Activated CD8-positive, alpha-beta memory T cell treated with anti-CD3 and anti-CD28 coated beads, Interleukin-2, amount 50 U/mL, for 1 hour (primary cell): Measurements from ENCODE around the gene ARHGEF2.

Experiments used
- DNase-seq: peaks from one replicate; pipeline ENCODE4 v3.0.0-alpha.2; 2020; ENCODE audit errors: extremely low read depth

ARHGEF2 gene

GRCh38 chr1:155971910-155972809 is 6.2 kb downstream of the ARHGEF2 start:
- DNase-seq = no peak

GRCh38 chr1:155970531-155971167 is 7.7 kb downstream of the ARHGEF2 start:
- no peak for DNase-seq

DNA sequence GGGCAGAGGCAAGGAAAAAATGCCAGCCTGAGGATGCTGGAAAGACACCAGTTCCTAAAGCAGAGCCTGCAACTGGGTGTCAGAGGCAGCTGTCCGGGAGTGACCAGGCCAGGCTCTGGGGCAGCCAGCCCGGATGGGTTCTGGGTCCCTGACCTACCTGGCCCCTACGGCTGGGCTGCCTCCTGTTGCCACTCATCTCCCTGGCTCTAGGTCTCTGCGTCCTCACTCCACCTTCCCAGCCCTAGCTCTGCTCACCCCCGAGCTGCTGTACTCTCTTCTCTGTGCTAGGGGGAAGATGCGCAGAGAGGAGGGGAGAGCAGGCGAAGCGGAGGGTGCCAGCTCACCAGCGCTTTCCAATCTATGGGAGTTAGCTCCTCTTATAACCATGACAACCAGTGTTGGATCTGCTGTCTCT is 9.0 kb downstream of the ARHGEF2 start:
- DNase-seq = no peak

DNA sequence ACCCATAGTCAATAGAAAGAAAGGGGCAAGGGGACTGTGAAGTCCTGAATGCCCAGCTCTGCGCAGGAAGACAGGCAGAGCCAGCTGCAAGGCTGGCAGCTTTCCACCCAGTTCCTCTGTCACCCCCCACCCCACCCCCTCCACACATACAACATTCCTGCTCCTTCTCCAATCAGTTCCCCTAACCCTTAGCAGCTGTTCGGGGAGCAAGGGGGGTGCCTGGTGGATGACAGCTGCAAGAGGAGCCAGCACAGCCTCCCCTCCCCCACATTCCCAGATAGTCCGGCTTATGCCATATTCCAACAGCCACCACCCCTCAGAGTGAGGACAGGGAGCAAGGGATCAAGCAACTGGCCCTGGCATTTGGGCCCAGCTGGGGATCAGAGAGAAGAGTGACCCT is 9.7 kb downstream of the ARHGEF2 start:
- DNase-seq = no peak

DNA sequence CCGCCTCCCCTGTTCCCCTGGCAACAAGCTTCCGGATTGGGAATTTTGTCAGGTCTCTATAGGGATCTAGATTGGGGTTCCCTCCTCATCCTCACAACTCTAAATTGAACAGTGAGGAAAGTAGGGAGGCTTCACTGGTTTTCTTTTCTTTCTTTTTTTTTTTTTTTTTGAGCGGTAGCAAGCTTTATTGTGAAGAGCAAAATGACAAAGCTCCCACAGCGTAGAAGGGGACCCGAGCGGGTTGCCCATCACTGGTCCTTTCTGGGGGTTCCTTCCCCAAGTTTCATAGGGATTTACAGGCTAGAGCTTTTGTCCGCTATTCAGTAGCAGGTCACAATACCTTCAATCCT is 10.3 kb downstream of the ARHGEF2 start:
- no peak for DNase-seq

DNA sequence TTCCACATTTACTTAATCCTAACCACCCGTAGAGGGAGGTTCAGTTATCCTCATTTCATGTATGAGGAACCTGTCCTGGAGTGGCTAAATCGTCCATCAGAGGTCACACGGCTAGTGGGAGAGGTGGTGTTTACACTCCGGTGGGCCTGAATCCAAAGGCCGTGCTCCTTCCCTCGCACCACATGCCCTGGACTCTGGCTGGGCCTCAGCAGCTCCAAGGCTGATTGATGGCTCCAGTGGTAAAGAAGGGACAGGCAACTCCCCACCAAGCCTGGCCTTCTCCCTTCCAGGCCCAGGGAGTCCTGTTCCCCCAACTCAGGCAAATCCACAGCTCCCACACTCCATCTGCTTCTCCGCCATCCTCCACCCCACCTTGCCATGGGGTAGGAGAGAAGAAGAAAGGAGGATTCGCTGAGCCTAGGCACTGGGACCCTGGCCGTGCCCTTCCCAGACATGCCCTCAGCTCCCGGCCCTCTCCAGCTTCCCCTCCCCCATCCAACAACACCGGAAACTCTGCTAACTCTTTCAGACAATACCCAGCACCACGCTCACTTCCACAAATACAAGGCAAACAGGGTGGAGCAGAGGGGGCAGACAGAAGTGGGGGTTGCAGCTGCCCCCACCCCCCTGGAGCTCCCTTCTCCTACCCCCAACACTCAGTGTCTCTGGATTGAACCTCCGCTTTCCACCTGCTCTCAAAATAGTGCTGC is 10.9 kb downstream of the ARHGEF2 start:
- DNase-seq = no peak

DNA sequence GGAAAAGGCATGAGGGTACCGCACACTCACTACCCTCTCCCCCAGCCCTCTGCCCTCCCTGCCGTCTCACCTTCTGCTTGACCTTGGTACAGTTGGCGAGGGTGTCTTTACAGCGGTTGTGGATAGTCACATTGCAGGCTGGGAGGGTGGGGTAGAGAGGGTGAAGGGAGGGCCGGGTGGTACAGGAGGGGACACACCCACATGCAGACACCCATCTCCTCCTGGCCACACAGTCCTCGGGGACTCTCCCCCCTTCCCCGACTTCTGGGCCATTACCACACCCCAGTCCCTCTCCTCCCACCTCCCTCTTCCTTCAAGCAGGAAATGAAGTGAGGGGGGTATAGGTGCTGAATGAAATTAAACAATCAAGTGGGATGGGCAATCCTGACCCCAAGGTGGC is 11.6 kb downstream of the ARHGEF2 start:
- no peak for DNase-seq

GRCh38 chr1:155966135-155966534 is 12.2 kb downstream of the ARHGEF2 start:
- no peak for DNase-seq

- no peak for DNase-seq
These were observed 14.2 kb downstream of the ARHGEF2 start for GRCh38 chr1:155964193-155964592.

DNA sequence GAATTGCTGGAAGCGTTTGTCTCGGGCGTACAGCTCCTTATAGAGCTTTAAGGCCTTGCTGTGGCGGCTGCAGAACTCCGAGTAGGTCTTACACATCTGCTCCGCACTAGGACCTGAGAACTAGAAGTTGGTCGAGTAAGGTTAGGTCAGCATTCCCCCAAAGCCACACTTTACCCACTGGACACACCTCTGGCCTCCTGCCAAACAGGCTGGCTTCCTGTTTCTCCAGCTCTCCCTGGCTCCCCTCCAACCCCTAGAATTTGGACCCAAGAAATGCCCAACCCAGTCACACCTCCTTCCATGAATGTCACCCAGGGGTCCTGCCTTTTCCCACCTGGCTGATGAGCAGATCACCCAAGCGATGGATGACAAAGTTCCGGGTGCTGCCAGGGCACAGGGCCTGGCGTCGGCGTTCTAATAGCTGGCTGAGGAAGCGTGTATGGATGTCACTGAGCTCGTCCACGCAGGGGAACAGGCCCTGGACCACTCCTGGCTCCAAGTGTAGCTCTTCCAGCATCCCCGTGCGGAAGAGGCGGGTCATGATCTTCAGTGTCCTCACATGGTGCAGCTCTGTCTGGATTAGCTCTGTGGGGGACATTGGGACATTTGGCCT is 15.6 kb downstream of the ARHGEF2 start:
- no peak for DNase-seq

GRCh38 chr1:155961937-155962336 is 16.4 kb downstream of the ARHGEF2 start:
- no peak for DNase-seq

- no peak for DNase-seq
These were observed 18.1 kb downstream of the ARHGEF2 start for GRCh38 chr1:155960081-155960745.

- no peak for DNase-seq
These were observed 20.9 kb downstream of the ARHGEF2 start for GRCh38 chr1:155957411-155957915.

DNA sequence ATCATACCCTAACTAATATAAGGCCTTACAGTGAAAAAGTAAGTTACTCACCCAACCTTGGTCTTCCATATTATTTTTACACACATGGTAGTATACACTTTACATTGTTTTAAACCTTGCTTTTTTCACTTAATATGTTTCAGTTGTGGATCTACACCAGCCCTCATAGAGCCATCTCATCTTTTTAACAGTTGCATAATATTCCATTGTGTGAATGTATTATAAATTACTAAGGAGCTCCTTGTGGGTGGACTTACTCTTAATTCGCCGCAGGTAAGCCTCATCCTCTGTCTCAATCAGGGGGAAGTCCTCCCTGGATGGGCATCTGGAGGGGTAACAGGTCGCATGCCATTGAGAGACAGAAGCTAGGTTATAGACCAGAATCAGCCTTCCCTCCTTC is 23.7 kb downstream of the ARHGEF2 start:
- DNase-seq = no peak

- DNase-seq = no peak
These were observed 25.8 kb downstream of the ARHGEF2 start for GRCh38 chr1:155952505-155952890.

DNA sequence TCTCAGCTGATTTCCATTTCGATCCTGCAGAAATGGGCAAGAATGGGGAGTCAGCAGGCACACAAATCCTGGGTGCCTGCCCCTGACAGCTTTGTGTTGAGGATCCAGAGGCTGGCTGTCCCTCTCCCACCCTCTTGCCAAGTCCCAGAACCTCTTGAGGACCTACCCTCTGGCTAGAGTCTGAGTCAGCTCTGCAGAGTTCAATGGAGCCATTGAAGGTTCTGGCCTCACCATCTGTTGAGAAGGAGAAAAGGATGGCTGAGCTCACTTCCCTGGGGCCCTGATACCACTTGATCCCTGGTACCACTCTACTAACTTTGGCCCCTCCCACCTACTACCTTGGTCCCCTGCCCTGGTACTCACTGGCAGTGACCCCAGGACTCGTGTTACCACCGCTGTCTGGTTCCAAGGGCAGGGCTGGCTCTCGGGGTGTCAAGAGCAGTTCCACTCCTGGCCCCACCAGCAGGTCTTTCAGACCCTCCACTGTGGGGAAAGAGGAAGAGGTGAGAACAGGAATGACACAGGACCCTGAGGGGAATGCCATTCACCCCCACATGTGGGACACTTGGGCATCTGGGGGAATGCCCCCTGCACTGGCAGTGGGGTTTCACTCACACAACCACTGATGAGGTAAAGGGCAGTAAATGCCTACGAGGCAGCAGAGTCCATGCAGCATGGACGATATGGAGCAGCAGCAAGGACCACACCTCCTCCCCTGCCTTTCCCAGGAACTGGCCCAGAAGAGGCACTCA is 26.4 kb downstream of the ARHGEF2 start:
- no peak for DNase-seq

DNA sequence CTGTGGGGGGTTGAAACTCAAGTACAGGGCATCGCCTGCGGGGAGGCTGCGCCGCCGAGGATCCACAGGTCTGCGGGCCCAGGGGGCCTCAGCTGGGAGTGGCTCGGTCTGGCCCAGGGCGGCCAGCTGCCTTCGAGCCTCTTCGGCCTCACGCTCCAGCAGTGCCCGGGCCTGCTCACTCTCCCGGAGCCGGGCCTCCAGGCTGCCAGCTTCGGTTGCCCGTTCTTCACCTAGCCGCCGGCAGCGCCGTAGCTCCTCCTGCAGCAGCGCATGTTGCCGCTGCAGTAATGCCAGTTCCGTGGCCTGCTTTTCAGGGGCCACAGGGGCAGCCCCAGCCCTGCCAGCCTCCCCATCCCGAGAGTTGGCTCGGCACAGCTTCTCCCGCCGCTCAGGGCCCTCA is 27.5 kb downstream of the ARHGEF2 start:
- no peak for DNase-seq

GRCh38 chr1:155947741-155948140 is 30.6 kb downstream of the ARHGEF2 start:
- no peak for DNase-seq

- no peak for DNase-seq
These were observed 31.1 kb downstream of the ARHGEF2 start for GRCh38 chr1:155947292-155947691.

DNA sequence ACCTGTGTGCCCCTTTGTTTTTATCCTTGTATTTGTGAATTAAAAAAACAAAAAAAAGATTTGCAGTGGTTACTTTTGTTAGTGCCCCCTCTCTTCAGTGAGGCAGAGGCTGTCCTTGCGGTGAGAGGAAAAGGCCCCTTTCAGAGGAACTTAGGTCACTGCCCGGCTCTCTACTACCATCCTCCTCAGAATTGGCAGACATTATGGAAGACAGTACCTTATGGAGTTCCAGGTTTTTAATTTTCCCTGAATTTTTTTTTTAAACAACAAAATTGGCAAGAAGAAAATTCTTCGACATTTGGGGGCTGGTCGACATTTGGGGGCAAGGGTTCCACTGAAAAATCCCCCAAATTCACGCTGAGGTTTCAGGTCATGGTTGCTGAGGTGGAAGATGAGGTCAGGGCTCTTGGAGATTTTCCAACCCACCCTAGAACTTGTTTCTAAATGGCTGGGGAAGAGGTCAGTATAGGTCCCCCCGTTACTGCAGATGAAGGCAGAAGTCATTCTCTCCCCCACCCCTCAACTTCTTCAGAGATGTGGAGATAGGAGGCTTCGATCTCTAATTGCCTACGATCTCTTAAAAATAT is 31.6 kb downstream of the ARHGEF2 start:
- DNase-seq = no peak

- no peak for DNase-seq
These were observed 33.9 kb downstream of the ARHGEF2 start for GRCh38 chr1:155944444-155944799.
